Prostate gland (tissue), 2 donors: ENCODE results near the gene RNF208. TPM values are rescaled to one million over a fixed set of nuclear protein-coding genes. Genes with fewer than 3 reads are reported as not detected.

Experiments
- DNase-seq: peaks from one replicate; pipeline ENCODE4 v3.0.0-alpha.2; 2019; ENCODE audit warnings: low spot score
- H3K27ac ChIP-seq, 2 donors: fragments of 200-600 bp; sonication (generic); 2 replicates each; pipeline ENCODE4 v1.5.1; 2017 to 2019
- H3K27me3 ChIP-seq: fragments of 200-600 bp; sonication (generic); replicated peaks from 2 replicates; pipeline ENCODE4 v1.5.1; 2019; ENCODE audit not compliant: insufficient read depth
- H3K36me3 ChIP-seq, 2 donors: fragments of 200-600 bp; sonication (generic); 1 replicate in 1 of 2; 2 replicates in 1 of 2; pipeline versions ENCODE4 v1.5.1 to v1.8.1; 2017 to 2019
- H3K4me1 ChIP-seq: fragments of 200-600 bp; sonication (generic); replicated peaks from 2 replicates; pipeline ENCODE4 v1.5.1; 2019
- H3K4me3 ChIP-seq, 2 donors: fragments of 200-600 bp; sonication (generic); 2 replicates each; pipeline ENCODE4 v1.5.1; 2017 to 2019
- H3K9me3 ChIP-seq: fragments of 200-600 bp; sonication (generic); 2 replicates; pipeline ENCODE4 v1.5.1; 2017
- POLR2A ChIP-seq: fragments of 450-650 bp; IDR thresholded peaks from one replicate; pipeline ENCODE4 v1.6.1; 2016; ENCODE audit warnings: antibody characterized with exemption, mild to moderate bottlenecking
- POLR2AphosphoS5 ChIP-seq: sonication (generic); formaldehyde crosslinking; IDR thresholded peaks from one replicate; pipeline ENCODE4 v1.6.1; 2017; ENCODE audit warnings: antibody characterized with exemption
- WGBS: methylation state at CpG from one replicate; pipeline ENCODE4 v1.1.5; 2018; 5-methylcytosine and 5-hydroxymethylcytosine counted together
- intact Hi-C: fragments of 100-400 bp; cut with DNase I; formaldehyde crosslinking; loops from one replicate; pipeline ENCODE4 v1.14.2; 2022
- total RNA-seq, 2 donors: library from RNA; depleted of rRNA; stranded (reverse); fragments of >200 nt; gene quantifications; one replicate each; pipeline ENCODE4 v1.1.0, GENCODE V29; 2016
- TF ChIP-seq, protein P1 (sequence below), 4 experiments: fragments of 200-600 bp in 2 of 4; fragments of 450-650 bp in 2 of 4; sonication (generic) in 2 of 4; IDR thresholded peaks; 1 replicate in 3 of 4; 2 replicates in 1 of 4; pipeline ENCODE4 v1.5.1; 2016 to 2019; ENCODE audit warnings: antibody characterized with exemption in 4 of 4, mild to moderate bottlenecking in 2 of 4, moderate library complexity in 2 of 4

Gene RNF208
- total RNA-seq, 2 donors from 2014 or later: 3.8 to 6.2 TPM

DNA sequence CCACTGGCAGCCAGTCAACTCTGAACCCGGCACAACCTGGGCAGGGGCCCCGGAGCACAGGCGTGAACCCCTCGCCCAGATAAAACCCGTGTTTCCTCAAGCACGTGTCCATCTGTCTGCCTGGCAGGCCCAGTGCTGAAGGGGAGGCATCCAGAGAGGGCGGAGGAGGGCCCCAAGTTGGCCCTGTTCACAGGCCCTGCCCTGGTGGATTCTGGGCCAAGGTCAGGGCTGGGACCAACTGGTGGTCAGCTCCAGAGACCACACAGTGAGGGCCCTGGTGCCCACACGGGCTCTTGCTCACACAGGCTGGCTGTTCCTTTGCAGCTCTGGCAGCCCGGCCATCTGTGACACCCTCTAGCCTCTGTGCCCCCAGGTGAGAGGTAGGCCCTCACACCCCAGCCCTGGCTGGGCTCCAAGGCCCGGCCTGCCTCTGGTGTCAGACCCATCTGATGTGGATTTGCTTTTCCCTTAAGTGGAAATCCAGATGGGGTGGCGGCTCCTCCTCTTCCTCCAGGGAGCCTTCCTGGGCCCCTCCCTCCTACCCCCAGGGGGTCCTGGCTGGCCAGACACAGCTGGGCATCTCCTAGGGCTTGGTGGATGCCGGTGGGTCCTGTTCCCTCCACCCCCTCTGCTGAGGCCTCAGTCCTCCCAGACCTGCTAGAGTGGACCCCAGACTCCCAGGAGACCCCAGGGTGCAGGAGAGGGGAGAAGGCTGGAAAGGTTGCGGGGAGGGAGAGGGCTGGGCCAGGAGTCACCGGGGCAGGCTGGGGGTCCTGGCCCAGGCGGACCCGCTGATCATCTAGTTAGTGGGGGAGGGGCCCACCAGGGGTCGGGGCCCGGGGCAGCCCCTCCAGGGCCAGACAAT, 28.5 kb upstream of the RNF208 start:
- DNase-seq: no peak
- Histone ChIP-seq H3K4me3 (no peak overlapping the region), H3K36me3 (no peaks in the 10 kb centered on the region), H3K27ac (no peak overlapping the region), H3K27me3 (no peaks in the 10 kb centered on the region), H3K9me3 (no peaks in the 10 kb centered on the region), H3K4me1 (no peaks in the 10 kb centered on the region)
- 60% methylated on average over 18 of the region's 18 CpGs for WGBS
- intact Hi-C loops: no loop called here
- TF ChIP-seq POLR2A (no peak), POLR2AphosphoS5 (no peak)
- TF ChIP-seq, protein P1, sequence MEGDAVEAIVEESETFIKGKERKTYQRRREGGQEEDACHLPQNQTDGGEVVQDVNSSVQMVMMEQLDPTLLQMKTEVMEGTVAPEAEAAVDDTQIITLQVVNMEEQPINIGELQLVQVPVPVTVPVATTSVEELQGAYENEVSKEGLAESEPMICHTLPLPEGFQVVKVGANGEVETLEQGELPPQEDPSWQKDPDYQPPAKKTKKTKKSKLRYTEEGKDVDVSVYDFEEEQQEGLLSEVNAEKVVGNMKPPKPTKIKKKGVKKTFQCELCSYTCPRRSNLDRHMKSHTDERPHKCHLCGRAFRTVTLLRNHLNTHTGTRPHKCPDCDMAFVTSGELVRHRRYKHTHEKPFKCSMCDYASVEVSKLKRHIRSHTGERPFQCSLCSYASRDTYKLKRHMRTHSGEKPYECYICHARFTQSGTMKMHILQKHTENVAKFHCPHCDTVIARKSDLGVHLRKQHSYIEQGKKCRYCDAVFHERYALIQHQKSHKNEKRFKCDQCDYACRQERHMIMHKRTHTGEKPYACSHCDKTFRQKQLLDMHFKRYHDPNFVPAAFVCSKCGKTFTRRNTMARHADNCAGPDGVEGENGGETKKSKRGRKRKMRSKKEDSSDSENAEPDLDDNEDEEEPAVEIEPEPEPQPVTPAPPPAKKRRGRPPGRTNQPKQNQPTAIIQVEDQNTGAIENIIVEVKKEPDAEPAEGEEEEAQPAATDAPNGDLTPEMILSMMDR (IDR thresholded peaks at IDR 0.05): no peak

DNA sequence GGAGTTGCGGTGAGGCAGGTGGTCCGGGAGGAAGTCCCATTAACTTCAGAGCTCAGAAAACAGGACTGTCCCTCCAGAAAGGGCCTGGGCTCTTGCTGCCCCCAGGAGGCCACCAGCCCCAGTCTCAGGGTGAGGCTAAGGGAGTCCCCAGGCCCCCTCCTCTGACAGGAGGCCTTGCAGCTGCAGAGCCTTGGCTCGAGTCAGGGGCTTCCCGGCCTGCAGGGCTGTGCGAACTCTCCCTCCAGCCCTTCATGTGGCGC, 25.8 kb upstream of the RNF208 start:
- Histone ChIP-seq H3K4me1 (peaks cover 2% of the 10 kb centered on the region), H3K9me3 (no peaks in the 10 kb centered on the region), H3K27ac (no peak overlapping the region), H3K27me3 (no peaks in the 10 kb centered on the region), H3K36me3 (peaks cover 0 to 8% of the 10 kb centered on the region in 2 donors), H3K4me3 (no peak overlapping the region)
- DNase-seq: no peak
- TF ChIP-seq, protein P1 (IDR thresholded peaks at IDR 0.05): no peak
- no peak for TF ChIP-seq POLR2A
- TF ChIP-seq POLR2AphosphoS5: no peak
- 69% methylated on average over 6 of the region's 6 CpGs for WGBS
- intact Hi-C loops: no loop called here

DNA sequence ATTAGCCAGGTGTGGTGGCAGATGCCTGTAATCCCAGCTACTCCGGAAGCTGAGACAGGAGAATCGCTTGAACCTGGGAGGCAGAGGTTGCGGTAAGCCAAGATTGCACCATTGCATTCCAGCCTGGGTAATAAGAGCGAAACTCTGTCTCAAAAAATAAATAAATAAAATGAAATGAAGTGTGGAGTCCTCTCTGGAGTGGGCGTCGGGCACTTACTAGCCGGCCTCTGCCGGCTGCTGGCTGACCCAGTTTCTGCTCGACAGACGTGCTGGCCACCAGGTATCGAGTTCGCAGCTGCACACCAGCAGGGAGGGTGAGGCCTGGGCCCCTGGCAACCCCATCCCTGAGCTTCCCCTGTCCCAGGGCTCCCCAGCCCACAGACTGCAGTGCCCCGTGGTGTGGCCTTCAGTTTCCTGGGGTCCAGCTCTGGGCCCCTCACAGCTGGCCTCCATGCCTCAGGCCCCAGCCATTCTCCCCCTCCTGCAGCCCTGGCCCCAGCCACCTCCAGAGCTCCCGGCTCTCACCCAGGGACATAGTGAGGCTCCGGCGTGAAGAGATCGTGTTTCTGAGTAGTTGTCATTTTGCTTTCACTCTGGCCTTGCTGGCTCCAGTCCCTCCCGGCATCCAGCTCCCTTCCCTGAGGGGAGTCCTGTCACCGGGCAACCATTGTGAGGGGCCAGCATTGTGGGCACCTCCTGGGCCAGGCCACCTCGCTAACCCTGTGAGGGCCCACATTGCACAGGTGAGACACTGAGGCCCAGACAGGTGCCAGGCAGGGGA, 25.3 kb upstream of the RNF208 start:
- intact Hi-C loops: no loop called here
- H3K4me3 ChIP-seq: no peak overlapping the region
- peaks cover 0 to 11% of the 10 kb centered on the region in 2 donors for H3K36me3 ChIP-seq
- TF ChIP-seq POLR2A (no peak), POLR2AphosphoS5 (no peak)
- TF ChIP-seq, protein P1 (IDR thresholded peaks at IDR 0.05): no peak
- H3K27ac ChIP-seq: no peak overlapping the region
- DNase-seq: no peak
- no peaks in the 10 kb centered on the region for H3K27me3 ChIP-seq
- 58% methylated on average over 20 of the region's 20 CpGs for WGBS
- H3K4me1 ChIP-seq: peaks cover 6% of the 10 kb centered on the region
- H3K9me3 ChIP-seq: no peaks in the 10 kb centered on the region

DNA sequence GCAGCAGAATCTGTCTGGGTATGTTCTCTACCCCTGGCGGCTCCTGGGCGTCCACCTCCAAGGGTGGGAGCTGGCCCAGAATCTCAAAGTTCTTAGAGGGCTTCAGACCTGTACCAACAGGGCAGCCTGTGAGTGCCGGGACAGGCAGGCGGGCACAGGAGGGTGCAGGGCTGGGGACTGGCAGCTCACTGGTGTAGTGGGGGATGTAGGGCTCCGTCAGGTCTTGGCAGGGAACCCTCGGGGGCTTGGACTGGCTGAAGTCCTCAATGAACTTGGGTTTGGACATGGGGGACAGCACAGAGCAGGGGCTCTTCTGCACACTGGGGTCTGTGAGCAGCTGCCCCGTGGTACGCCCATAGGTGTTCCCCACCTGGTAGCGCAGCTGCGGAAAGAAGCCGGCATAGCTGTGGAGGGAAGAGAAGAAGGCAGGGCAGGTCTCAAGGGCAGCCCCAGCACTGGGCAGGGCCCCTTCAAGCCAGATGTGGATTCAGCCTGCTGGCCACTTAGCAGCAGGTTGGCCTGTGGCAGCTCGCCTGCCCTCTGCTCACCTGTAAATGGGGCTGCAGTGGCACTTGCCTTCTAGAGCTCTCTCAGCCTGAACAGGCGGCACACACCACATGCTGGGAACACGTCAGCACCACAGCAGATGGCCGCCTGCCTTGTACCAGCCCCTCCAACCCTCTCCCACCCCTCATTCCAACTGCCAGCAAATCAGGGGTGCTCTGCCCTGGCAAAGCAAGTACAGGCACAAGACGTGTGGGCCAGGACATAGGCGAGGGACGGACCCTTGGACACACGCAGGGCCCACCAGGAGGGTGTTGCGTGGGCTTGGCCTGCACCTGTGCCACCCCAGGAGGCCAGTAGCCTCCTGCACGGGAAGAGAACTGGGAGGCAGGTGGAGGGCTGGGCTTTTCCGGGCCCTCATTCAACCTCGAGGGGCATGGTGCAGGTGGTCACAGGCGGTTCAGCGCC, 23.7 kb upstream of the RNF208 start:
- H3K9me3 ChIP-seq: no peaks in the 10 kb centered on the region
- H3K4me3 ChIP-seq: no peak overlapping the region
- no peaks in the 10 kb centered on the region for H3K27me3 ChIP-seq
- no peak for DNase-seq
- no peak overlapping the region for H3K27ac ChIP-seq
- peaks cover 6% of the 10 kb centered on the region for H3K4me1 ChIP-seq
- 81% methylated on average over 25 of the region's 25 CpGs for WGBS
- H3K36me3 ChIP-seq: peaks cover 0 to 11% of the 10 kb centered on the region in 2 donors
- no peak for TF ChIP-seq POLR2AphosphoS5
- TF ChIP-seq POLR2A: no peak
- TF ChIP-seq, protein P1 (IDR thresholded peaks at IDR 0.05): no peak
- intact Hi-C loops: no loop called here
